Endothelial cell of umbilical vein (primary cell): ENCODE results near the gene PDE10A. TPM values are rescaled to one million over a fixed set of nuclear protein-coding genes. Genes with fewer than 3 reads are reported as not detected.

Source experiments
- BruUV-seq: library from RNA; stranded (reverse); fragments of 400-500 nt; replicated peaks from 2 replicates; lab custom pipeline; 2021; lab: Mats Ljungman, UMichigan
- CTCF ChIA-PET: fragments of 300-600, 350-600 bp; sonication (Branson Sonifier 250); formaldehyde crosslinking; loops from one replicate; lab custom pipeline; 2021; ENCODE audit warnings: antibody characterized with exemption, inconsistent platforms; lab: Charles Lee
- POLR2A ChIA-PET: fragments of 300-600, 350-600 bp; sonication (Branson Sonifier 250); formaldehyde crosslinking; loops from one replicate; lab custom pipeline; 2021; ENCODE audit warnings: antibody characterized with exemption, inconsistent platforms; lab: Charles Lee
- DNase-seq: peaks from one replicate; pipeline ENCODE4 v3.0.0-alpha.2; 2011; ENCODE audit warnings: low read depth, low spot score
- FAIRE-seq: peaks from 2 replicates; lab custom pipeline; 2011; peaks lifted over from hg19 to GRCh38; lab: Jason Lieb, UNC
- H2AFZ ChIP-seq: 2 replicates; pipeline ENCODE4 v1.6.0; 2012; ENCODE audit warnings: low read depth, low read length, control low read depth, inconsistent platforms
- H3K27ac ChIP-seq: 2 replicates; pipeline ENCODE4 v1.5.1; 2011; ENCODE audit warnings: low read depth, mild to moderate bottlenecking, control low read depth, low read length, moderate library complexity; ENCODE audit not compliant: insufficient read depth
- H3K27me3 ChIP-seq, 2 experiments: 2 replicates each; pipeline versions ENCODE4 v1.6.0 to v1.6.1; 2011; ENCODE audit warnings: low read length in 2 of 2, mixed read lengths in 1 of 2; ENCODE audit not compliant: control insufficient read depth in 2 of 2, insufficient read depth in 2 of 2
- H3K36me3 ChIP-seq, 2 experiments: 2 replicates in 1 of 2; 3 replicates in 1 of 2; pipeline ENCODE4 v1.5.1; 2011; ENCODE audit warnings: low read length in 2 of 2, mild to moderate bottlenecking in 1 of 2, moderate library complexity in 1 of 2; ENCODE audit not compliant: control insufficient read depth in 2 of 2, insufficient read depth in 2 of 2; ENCODE audit errors: extremely low read depth in 1 of 2
- H3K4me1 ChIP-seq: 3 replicates; pipeline ENCODE4 v1.5.1; 2011; ENCODE audit warnings: mild to moderate bottlenecking, low read length; ENCODE audit not compliant: control insufficient read depth, insufficient read depth; ENCODE audit errors: extremely low read depth
- H3K4me2 ChIP-seq: 2 replicates; pipeline ENCODE4 v1.6.1; 2011; ENCODE audit warnings: low read length, control low read depth, mixed read lengths; ENCODE audit not compliant: insufficient read depth
- H3K4me3 ChIP-seq, 3 experiments: fragments of 200-600 bp in 1 of 3; sonication (generic), shearing (Covaris generic) in 1 of 3; replicated peaks in 1 of 3; 2 replicates each; pipeline ENCODE4 v1.5.1; 2011 to 2016; ENCODE audit warnings: control low read depth in 3 of 3, low read length in 3 of 3, mild to moderate bottlenecking in 2 of 3, inconsistent platforms in 1 of 3, low read depth in 1 of 3, moderate library complexity in 1 of 3; ENCODE audit not compliant: insufficient read depth in 1 of 3
- H3K79me2 ChIP-seq: 2 replicates; pipeline ENCODE4 v1.6.0; 2012; ENCODE audit warnings: low read length, inconsistent platforms; ENCODE audit not compliant: control insufficient read depth, insufficient read depth
- H3K9ac ChIP-seq: replicated peaks from 2 replicates; pipeline ENCODE3; 2011; ENCODE audit warnings: low read length, control low read depth; ENCODE audit not compliant: insufficient read depth; ENCODE audit errors: extremely low read depth
- H3K9me1 ChIP-seq: replicated peaks from 3 replicates; pipeline ENCODE4 v1.6.0; 2011; ENCODE audit warnings: mild to moderate bottlenecking, low read length; ENCODE audit not compliant: control insufficient read depth, insufficient read depth; ENCODE audit errors: extremely low read depth
- H3K9me3 ChIP-seq: replicated peaks from 2 replicates; pipeline ENCODE4 v1.5.1; 2012; ENCODE audit warnings: low read length, inconsistent platforms; ENCODE audit not compliant: control insufficient read depth, insufficient read depth
- H4K20me1 ChIP-seq: replicated peaks from 2 replicates; pipeline ENCODE3; 2011; ENCODE audit warnings: mild to moderate bottlenecking, low read length; ENCODE audit not compliant: control insufficient read depth, insufficient read depth; ENCODE audit errors: extremely low read depth
- CTCF ChIP-seq, 2 donors: IDR thresholded peaks; 1 replicate in 1 of 2; 2 replicates in 1 of 2; pipeline ENCODE4 v1.5.1; 2011; ENCODE audit warnings: low read length in 2 of 2, mild to moderate bottlenecking in 2 of 2, moderate library complexity in 2 of 2, control low read depth in 1 of 2, inconsistent platforms in 1 of 2, low read depth in 1 of 2; ENCODE audit not compliant: insufficient read depth in 1 of 2; ENCODE audit errors: extremely low read depth in 1 of 2
- EZH2 ChIP-seq: IDR thresholded peaks from 2 replicates; pipeline ENCODE4 v1.6.1; 2012; ENCODE audit warnings: borderline replicate concordance, low read depth, mild to moderate bottlenecking, moderate library complexity, low read length, inconsistent platforms; ENCODE audit not compliant: severe bottlenecking
- FOS ChIP-seq: IDR thresholded peaks from 2 replicates; pipeline ENCODE4 v1.6.1; 2011; ENCODE audit warnings: mild to moderate bottlenecking, low read length, moderate library complexity, borderline replicate concordance; ENCODE audit not compliant: insufficient read depth
- GATA2 ChIP-seq: IDR thresholded peaks from 2 replicates; pipeline ENCODE4 v1.7.0; 2011; ENCODE audit warnings: low read depth, mild to moderate bottlenecking, moderate library complexity, mixed read lengths, low read length; ENCODE audit not compliant: insufficient read length, insufficient read depth
- JUN ChIP-seq: IDR thresholded peaks from 2 replicates; pipeline ENCODE4 v1.6.1; 2011; ENCODE audit warnings: borderline replicate concordance, low read depth; ENCODE audit not compliant: insufficient read length, insufficient read depth
- MAX ChIP-seq: IDR thresholded peaks from 2 replicates; pipeline ENCODE4 v1.6.1; 2011; ENCODE audit not compliant: insufficient read depth, insufficient read length
- MYC ChIP-seq: IDR thresholded peaks from one replicate; pipeline ENCODE4 v1.6.1; 2011; ENCODE audit warnings: mild to moderate bottlenecking, low read depth, low read length
- POLR2A ChIP-seq: IDR thresholded peaks from 2 replicates; pipeline ENCODE4 v1.6.1; 2012; ENCODE audit warnings: low read depth, mild to moderate bottlenecking, control low read depth, low read length
- POLR2AphosphoS5 ChIP-seq: IDR thresholded peaks from 2 replicates; pipeline ENCODE4 v1.6.1; 2012; ENCODE audit warnings: low read depth, mild to moderate bottlenecking, control low read depth, low read length, moderate library complexity; ENCODE audit not compliant: insufficient read depth
- dilution Hi-C: fragments of 300-500 bp; cut with MboI; formaldehyde crosslinking; loops from one replicate; pipeline ENCODE4 v1.15.0; 2019; ENCODE audit warnings: low sequenced_read_pairs; ENCODE audit not compliant: extremely low pct_ligation_motif_present
- intact Hi-C: fragments of 100-400 bp; cut with micrococcal nuclease; formaldehyde crosslinking; loops from one replicate; pipeline ENCODE4 v1.10.0; 2022
- polyA plus RNA-seq, 4 experiments: library from polyadenylated mRNA; depleted of rRNA in 3 of 4; stranded (reverse) in 3 of 4; unstranded in 1 of 4; fragments of >200 nt; gene quantifications; 2 replicates each; pipeline versions ENCODE4 v1.2.1 to v1.2.3, GENCODE V29; 2011 to 2012; ENCODE audit warnings: missing spikeins in 1 of 4
- total RNA-seq: library from RNA; stranded (reverse); gene quantifications from 2 replicates; pipeline ENCODE4 v1.2.3, GENCODE V29; 2021

PDE10A gene
- total and polyA plus RNA-seq, 2 donors (not counting 3 experiments of a cell fraction or from before 2014, with no cell fraction given) = 0.86 to 2.9 TPM

GRCh38 chr6:165586706-165587105 lies 76.3 kb downstream of the PDE10A start:
- CTCF ChIA-PET = interaction anchor here (1.5 to 1.9 kb wide), 2 partner anchors 12 to 146 kb away, joined by 5 read pairs; no protein-coding TSS in a partner anchor
- no TSS peak for BruUV-seq
- Histone ChIP-seq H3K36me3 (no peaks in the 10 kb centered on the region), H4K20me1 (no peaks in the 10 kb centered on the region), H3K9me3 (no peaks in the 10 kb centered on the region), H3K9me1 (no peaks in the 10 kb centered on the region), H3K9ac (no peak overlapping the region), H3K4me1 (peaks cover 3% of the 10 kb centered on the region), H3K4me2 (no peak overlapping the region), H3K27ac (no peak overlapping the region), H2AFZ (no peak overlapping the region), H3K79me2 (peaks cover 2% of the 10 kb centered on the region), H3K4me3 (no peak overlapping the region), H3K27me3 (no peaks in the 10 kb centered on the region)
- intact Hi-C loops (loop anchor here (5.0 kb wide), 1 partner anchor 76 kb away; the partner anchor contains the start of gene PDE10A), dilution Hi-C loops (no loop called here)
- no peak for TF ChIP-seq MYC
- no peak for TF ChIP-seq EZH2
- no peak for TF ChIP-seq POLR2AphosphoS5
- TF ChIP-seq GATA2 = no peak
- no peak for TF ChIP-seq CTCF (IDR thresholded peaks at IDR 0.05; ENCODE audit: extremely low read depth in 1 of 2, insufficient read depth in 1 of 2, low read depth in 1 of 2, low read length in 2 of 2)
- no peak for TF ChIP-seq MAX
- no peak for TF ChIP-seq POLR2A
- no peak for TF ChIP-seq FOS
- no peak for TF ChIP-seq JUN
- POLR2A ChIA-PET = no interaction called here
- no peak for FAIRE-seq
- no peak for DNase-seq
